ENCODE data around the gene ATF7. TPM values are rescaled to one million over a fixed set of nuclear protein-coding genes. Genes with fewer than 3 reads are reported as not detected.

Gene ATF7
- total RNA-seq (10 to 100 TPM; 22.7 to 25.3 TPM), total RNA-seq (8.7 to 12.4 reads per million in 2 donors)

- Mint-ChIP-seq H3K4me1 (peaks cover 35% of the 10 kb centered on the region), H3K27me3 (no peaks in the 10 kb centered on the region), H3K36me3 (ENCODE audit: low read depth) (peaks cover 4% of the 10 kb centered on the region), H3K27ac (peak within 1 kb of the TSS; percentile 96), H3K4me3 (peak within 1 kb of the TSS; percentile 97)
- no peaks in the 10 kb centered on the region for H3K9me3 ChIP-seq (ENCODE audit: control insufficient read depth, low read length, poor library complexity, severe bottlenecking)
- DNase-seq (peak; percentile 94 to 99 (median 94)), ATAC-seq (peak; percentile 96)
These were observed at the start of gene ATF7 for GRCh38 chr12:53625946-53626701. TSS of gene ATF7 (minus strand) at chr12:53626382. CDS start at chr12:53601000, 25,382 bp downstream.

- DNase-seq, result no peak
- ATAC-seq, result no peak
- Mint-ChIP-seq H3K27ac (peak overlapping the region; percentile 94), H3K4me1 (peaks cover 21% of the 10 kb centered on the region), H3K4me3 (peak overlapping the region; percentile 94), H3K36me3 (ENCODE audit: low read depth) (peaks cover 6% of the 10 kb centered on the region), H3K27me3 (peaks cover 25% of the 10 kb centered on the region)
- no peaks in the 10 kb centered on the region for H3K9me3 ChIP-seq (ENCODE audit: control insufficient read depth, low read length, poor library complexity, severe bottlenecking)
These were observed 49.0 kb upstream of the ATF7 start for GRCh38 chr12:53674977-53675700.

DNA sequence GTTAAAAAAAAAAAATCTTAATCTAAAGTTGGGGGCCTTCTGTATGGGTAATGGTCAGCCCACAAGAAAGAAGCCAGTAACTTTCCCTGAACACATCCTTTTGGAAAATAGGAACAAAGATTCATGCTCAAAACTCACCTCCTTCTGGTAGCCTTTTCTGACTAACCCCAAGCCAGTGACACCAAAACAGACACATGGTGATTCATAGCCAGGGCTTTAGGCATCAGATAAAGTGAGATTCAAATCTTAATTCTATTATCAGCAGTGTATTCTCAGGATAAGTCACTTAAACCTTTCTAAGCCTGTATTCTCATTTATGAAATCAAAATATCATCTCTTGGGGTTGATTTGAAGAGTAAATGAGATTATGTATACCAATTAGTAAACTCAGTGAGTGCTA is 44.8 kb upstream of the ATF7 start:
- ATAC-seq (no peak), DNase-seq (no peak)
- H3K36me3 Mint-ChIP-seq (ENCODE audit: low read depth), result peaks cover 3% of the 10 kb centered on the region
- H3K4me1 Mint-ChIP-seq, result peaks cover 15% of the 10 kb centered on the region
- H3K4me3 Mint-ChIP-seq, result no peak overlapping the region
- H3K9me3 ChIP-seq (ENCODE audit: control insufficient read depth, low read length, poor library complexity, severe bottlenecking), result no peaks in the 10 kb centered on the region
- no peak overlapping the region for H3K27ac Mint-ChIP-seq
- no peaks in the 10 kb centered on the region for H3K27me3 Mint-ChIP-seq

- H3K9me3 ChIP-seq (ENCODE audit: control insufficient read depth, low read length, poor library complexity, severe bottlenecking), result no peaks in the 10 kb centered on the region
- Mint-ChIP-seq H3K36me3 (ENCODE audit: low read depth) (no peaks in the 10 kb centered on the region), H3K27me3 (no peaks in the 10 kb centered on the region), H3K27ac (no peak overlapping the region), H3K4me3 (no peak overlapping the region), H3K4me1 (peaks cover 10% of the 10 kb centered on the region)
- DNase-seq (no peak), ATAC-seq (no peak)
These were observed 44.1 kb upstream of the ATF7 start for GRCh38 chr12:53670308-53670707.

DNA sequence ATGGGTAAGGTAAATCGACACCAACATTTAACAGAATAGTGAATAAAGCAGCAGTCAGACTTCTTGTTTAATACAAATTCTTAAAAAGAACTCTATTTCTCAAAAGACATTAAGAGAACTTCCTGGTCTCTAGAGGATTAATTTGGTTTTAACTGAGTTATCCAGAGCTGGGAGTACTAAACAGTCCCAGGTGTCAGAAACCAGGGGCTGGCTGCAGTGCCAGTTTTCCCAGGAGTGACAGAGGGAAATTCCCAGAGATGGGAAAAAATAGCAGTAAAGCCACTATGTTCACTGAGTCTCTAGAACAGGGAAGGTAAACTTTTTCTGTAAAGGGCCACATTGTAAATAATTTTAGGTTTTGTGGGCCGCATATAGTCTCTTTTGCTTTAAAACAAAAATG is 40.9 kb upstream of the ATF7 start:
- DNase-seq (no peak), ATAC-seq (no peak)
- H3K27me3 Mint-ChIP-seq, result no peaks in the 10 kb centered on the region
- H3K4me1 Mint-ChIP-seq, result peaks cover 15% of the 10 kb centered on the region
- H3K36me3 Mint-ChIP-seq (ENCODE audit: low read depth), result peaks cover 5% of the 10 kb centered on the region
- H3K27ac Mint-ChIP-seq, result no peak overlapping the region
- no peaks in the 10 kb centered on the region for H3K9me3 ChIP-seq (ENCODE audit: control insufficient read depth, low read length, poor library complexity, severe bottlenecking)
- no peak overlapping the region for H3K4me3 Mint-ChIP-seq

GRCh38 chr12:53664936-53665335 is 38.8 kb upstream of the ATF7 start:
- no peak for ATAC-seq

DNA sequence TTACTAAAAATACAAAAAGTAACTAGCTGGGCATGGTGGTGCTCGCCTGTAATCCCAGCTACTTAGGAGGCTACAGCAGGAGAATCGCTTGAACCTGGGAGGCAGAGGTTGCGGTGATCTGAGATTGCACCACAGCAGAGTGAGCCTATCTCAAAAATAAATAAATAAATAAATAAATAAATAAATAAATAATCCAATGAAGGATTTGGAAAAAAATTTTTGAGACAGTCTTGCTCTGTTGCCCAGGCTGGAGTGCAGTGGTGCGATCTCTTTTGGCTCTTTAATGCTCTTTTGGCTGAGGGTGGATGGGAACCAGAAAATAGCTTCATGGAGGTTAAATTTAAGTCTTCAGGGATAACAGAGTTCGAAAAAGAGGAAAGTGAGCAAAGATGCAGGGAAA is 38.0 kb upstream of the ATF7 start:
- no peak for ATAC-seq

More at GRCh38 chr12:53664936-53665335, 38.8 kb upstream of the ATF7 start:
- Mint-ChIP-seq H3K4me1 (peaks cover 10% of the 10 kb centered on the region), H3K27me3 (no peaks in the 10 kb centered on the region), H3K4me3 (no peak overlapping the region), H3K27ac (no peak overlapping the region), H3K36me3 (ENCODE audit: low read depth) (peaks cover 5% of the 10 kb centered on the region)
- no peaks in the 10 kb centered on the region for H3K9me3 ChIP-seq (ENCODE audit: control insufficient read depth, low read length, poor library complexity, severe bottlenecking)
- DNase-seq, result no peak

GRCh38 chr12:53660041-53660440 is 33.9 kb upstream of the ATF7 start:
- DNase-seq, result no peak
- peaks cover 9% of the 10 kb centered on the region for H3K4me1 Mint-ChIP-seq
- ATAC-seq, result no peak
- H3K27me3 Mint-ChIP-seq, result no peaks in the 10 kb centered on the region
- peaks cover 5% of the 10 kb centered on the region for H3K36me3 Mint-ChIP-seq (ENCODE audit: low read depth)
- no peak overlapping the region for H3K27ac Mint-ChIP-seq
- no peaks in the 10 kb centered on the region for H3K9me3 ChIP-seq (ENCODE audit: control insufficient read depth, low read length, poor library complexity, severe bottlenecking)
- no peak overlapping the region for H3K4me3 Mint-ChIP-seq

More for the DNA sequence above, 38.0 kb upstream of the ATF7 start:
- Mint-ChIP-seq H3K27ac (no peak overlapping the region), H3K4me3 (no peak overlapping the region), H3K4me1 (peaks cover 10% of the 10 kb centered on the region), H3K36me3 (ENCODE audit: low read depth) (peaks cover 5% of the 10 kb centered on the region), H3K27me3 (no peaks in the 10 kb centered on the region)
- H3K9me3 ChIP-seq (ENCODE audit: control insufficient read depth, low read length, poor library complexity, severe bottlenecking), result no peaks in the 10 kb centered on the region
- no peak for DNase-seq

DNA sequence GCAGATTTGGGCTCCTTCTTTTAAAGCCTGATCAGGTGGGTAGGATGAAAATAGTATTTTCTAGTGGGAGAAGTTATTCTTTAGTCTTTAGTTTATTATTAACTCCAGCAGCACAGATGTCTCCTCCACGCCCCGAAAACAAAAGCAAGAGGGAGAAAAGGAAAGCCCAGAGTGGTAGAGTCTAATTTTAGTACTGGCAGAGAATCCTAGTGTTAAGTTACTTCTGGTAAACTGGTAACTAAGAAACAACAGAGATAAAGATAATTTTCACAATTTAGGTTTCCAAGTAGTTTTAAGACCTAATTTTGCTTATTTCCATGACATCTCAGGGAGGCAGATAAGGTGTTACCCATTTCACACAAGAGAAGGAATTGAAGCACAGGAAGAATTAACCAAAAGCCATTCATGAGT is 33.4 kb upstream of the ATF7 start:
- H3K9me3 ChIP-seq (ENCODE audit: control insufficient read depth, low read length, poor library complexity, severe bottlenecking), result no peaks in the 10 kb centered on the region
- H3K27me3 Mint-ChIP-seq, result no peaks in the 10 kb centered on the region
- peaks cover 4% of the 10 kb centered on the region for H3K36me3 Mint-ChIP-seq (ENCODE audit: low read depth)
- no peak overlapping the region for H3K27ac Mint-ChIP-seq
- H3K4me1 Mint-ChIP-seq, result peaks cover 7% of the 10 kb centered on the region
- DNase-seq, result no peak
- H3K4me3 Mint-ChIP-seq, result no peak overlapping the region
- no peak for ATAC-seq

- peaks cover 3% of the 10 kb centered on the region for H3K4me1 Mint-ChIP-seq
- no peak for DNase-seq
- no peak overlapping the region for H3K4me3 Mint-ChIP-seq
- H3K27me3 Mint-ChIP-seq, result no peaks in the 10 kb centered on the region
- H3K36me3 Mint-ChIP-seq (ENCODE audit: low read depth), result no peaks in the 10 kb centered on the region
- no peak overlapping the region for H3K27ac Mint-ChIP-seq
- H3K9me3 ChIP-seq (ENCODE audit: control insufficient read depth, low read length, poor library complexity, severe bottlenecking), result no peaks in the 10 kb centered on the region
- ATAC-seq, result no peak
These were observed 32.9 kb upstream of the ATF7 start for GRCh38 chr12:53659011-53659551.

- H3K27me3 Mint-ChIP-seq, result no peaks in the 10 kb centered on the region
- no peak for DNase-seq
- H3K4me1 Mint-ChIP-seq, result no peaks in the 10 kb centered on the region
- H3K4me3 Mint-ChIP-seq, result no peak overlapping the region
- H3K9me3 ChIP-seq (ENCODE audit: control insufficient read depth, low read length, poor library complexity, severe bottlenecking), result no peaks in the 10 kb centered on the region
- ATAC-seq, result no peak
- H3K36me3 Mint-ChIP-seq (ENCODE audit: low read depth), result no peaks in the 10 kb centered on the region
- H3K27ac Mint-ChIP-seq, result no peak overlapping the region
These were observed 30.9 kb upstream of the ATF7 start for GRCh38 chr12:53657041-53657440.

DNA sequence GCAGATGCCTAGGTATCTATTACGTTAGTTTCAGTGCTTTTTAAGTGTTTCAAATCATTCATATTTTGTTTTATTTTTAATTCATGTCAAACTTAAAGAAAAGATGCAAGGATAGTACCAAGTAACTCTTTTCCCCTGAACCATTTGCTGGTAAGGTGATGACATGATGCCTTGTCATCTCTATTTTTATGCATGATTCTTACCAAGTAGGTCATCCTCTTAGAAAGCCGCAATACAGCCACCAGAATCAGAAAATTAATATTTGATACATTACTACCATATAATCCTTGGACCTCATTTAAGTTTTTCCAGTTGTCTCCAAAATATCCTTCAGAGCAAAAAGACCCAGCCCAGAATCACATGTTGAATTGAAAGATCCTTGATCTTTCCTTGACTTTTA is 27.4 kb upstream of the ATF7 start:
- no peaks in the 10 kb centered on the region for H3K27me3 Mint-ChIP-seq
- no peaks in the 10 kb centered on the region for H3K36me3 Mint-ChIP-seq (ENCODE audit: low read depth)
- no peak overlapping the region for H3K4me3 Mint-ChIP-seq
- H3K4me1 Mint-ChIP-seq, result peaks cover 3% of the 10 kb centered on the region
- DNase-seq (no peak), ATAC-seq (no peak)
- H3K9me3 ChIP-seq (ENCODE audit: control insufficient read depth, low read length, poor library complexity, severe bottlenecking), result no peaks in the 10 kb centered on the region
- no peak overlapping the region for H3K27ac Mint-ChIP-seq

DNA sequence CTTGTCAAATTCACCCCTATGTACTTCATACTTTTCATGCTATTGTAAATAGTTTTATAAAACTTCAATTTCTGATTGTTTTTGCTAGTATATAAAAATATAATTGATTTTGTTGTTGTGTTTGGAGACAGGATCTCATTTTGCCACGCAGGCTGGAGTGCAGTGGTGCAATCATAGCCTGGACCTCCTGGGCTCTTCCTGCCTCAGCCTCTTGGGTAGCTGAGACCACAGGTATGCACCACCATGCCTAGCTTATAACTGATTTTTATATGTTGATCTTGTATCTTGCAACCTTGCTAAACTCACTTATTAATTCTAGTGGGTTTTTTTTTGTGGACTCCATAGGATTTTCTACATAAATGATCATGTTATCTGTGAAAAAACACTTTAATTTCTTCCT is 26.2 kb upstream of the ATF7 start:
- Mint-ChIP-seq H3K36me3 (ENCODE audit: low read depth) (no peaks in the 10 kb centered on the region), H3K4me1 (peaks cover 3% of the 10 kb centered on the region), H3K27ac (no peak overlapping the region), H3K4me3 (no peak overlapping the region), H3K27me3 (no peaks in the 10 kb centered on the region)
- DNase-seq (no peak), ATAC-seq (no peak)
- no peaks in the 10 kb centered on the region for H3K9me3 ChIP-seq (ENCODE audit: control insufficient read depth, low read length, poor library complexity, severe bottlenecking)
